GM19043 (cell line): ENCODE results near the gene NAA30.

Experiments used
- ATAC-seq: cut with Tn5 transposase; IDR thresholded peaks from one replicate; pipeline ENCODE4 v1.9.1; 2021; ENCODE audit warnings: low read depth; ENCODE audit not compliant: unreplicated experiment

Gene NAA30

DNA sequence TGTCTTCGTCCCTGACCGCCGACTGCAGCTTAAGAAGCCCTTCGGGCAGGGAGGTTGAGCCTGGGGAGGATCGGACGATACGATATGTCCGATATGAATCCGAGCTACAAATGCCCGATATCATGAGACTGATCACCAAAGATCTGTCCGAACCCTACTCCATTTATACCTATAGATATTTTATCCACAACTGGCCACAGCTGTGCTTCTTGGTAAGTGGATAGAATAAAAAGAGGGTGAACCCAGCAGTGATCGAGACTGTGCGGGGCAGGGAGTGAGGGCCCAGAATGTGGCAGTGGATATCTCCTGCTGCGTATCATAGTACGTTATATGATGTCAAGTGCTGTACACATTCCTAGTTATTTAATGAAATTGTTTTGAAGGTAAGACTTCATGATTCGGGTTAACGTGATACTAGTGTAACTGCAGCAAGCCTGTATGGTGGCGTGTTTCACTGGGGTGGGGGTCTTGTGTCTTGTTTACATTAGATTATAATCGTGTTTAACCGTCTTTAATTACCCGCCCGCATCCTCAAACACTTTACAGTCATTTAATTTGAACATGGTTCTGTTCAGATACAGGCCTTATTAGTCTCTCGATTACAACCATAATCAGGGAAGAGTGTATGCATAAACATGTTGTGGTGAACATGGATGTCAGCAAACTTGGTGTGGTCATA is 1.3 kb downstream of the NAA30 start:
- ATAC-seq: no peak

DNA sequence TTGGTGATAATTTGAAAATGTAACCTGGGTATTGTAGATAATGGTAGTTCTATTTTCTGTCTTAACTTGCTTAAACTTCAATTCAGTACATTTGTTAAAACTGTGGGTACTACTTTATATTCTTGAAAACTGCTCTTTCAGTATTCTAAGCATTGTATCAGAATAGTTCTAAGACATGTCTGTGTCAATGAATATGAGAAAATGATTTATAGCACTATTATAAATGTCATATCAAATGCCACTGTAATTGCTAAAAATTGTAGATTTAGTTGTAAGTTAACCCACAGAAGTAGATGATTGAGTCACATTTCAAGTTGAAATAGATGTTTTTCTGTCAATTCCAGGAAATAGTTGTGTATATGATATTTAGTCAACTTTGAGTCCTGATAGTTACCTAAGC is 2.4 kb downstream of the NAA30 start:
- no peak for ATAC-seq

DNA sequence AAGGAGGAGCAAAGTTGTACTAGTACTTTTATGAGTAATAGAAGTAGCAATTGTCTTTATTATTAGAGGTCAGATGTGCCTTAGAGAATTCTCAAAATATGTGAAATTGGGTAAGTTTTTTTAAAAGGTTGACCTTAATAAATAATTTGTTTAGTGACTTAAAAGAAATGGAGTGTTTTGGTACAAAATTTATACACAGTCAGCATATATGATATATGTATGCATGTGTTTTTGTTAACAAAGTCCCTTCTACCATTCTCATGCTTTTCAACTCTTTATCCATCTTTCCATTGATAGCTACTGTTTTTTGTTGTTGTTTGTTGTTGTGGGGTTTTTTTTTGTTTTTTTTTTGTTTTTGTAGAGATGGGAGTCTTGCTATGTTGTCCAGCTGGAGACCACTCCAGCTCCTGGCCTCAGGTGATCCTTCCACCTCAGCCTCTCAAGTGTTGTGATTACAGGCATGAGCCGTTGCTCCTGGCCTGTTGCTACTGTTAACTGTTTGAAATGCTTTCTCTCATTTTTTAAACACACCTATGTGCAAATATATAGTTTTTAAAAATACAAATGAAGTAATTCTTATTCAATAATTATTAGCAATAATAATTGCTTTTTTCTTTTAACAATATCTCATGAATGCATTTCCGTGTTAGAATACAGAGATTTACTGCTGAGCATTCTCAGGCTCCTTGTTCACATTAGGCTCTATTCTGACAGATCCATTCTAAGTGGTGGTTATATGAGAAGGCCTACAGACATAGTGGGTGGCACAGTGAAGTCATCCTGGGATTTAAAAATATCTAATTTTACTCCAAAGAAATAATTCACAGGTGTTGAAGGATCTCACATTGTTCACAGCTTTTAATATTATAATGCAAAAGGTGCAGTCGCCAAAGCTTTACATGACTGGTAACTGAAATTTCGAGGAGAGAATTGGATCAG is 10.4 kb downstream of the NAA30 start:
- ATAC-seq: no peak

DNA sequence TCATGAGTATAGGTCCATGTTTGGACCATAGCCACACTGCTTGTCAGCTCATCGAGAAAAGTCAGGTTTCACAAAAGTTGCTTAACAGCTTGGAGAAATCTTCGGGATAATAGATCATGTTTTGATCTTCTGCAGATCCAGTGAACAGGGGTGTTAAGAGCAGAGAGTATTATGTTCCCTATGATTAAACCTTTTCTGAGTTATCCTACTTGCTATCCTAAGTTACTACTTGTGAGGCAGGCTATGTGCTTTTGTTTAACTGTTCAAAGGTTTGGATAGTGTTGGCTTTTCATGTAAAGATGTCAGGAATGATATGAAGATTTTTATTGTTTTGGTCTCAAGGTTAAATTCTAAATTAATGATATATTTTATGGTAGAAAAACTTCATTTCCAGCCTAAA is 11.1 kb downstream of the NAA30 start:
- ATAC-seq: no peak

DNA sequence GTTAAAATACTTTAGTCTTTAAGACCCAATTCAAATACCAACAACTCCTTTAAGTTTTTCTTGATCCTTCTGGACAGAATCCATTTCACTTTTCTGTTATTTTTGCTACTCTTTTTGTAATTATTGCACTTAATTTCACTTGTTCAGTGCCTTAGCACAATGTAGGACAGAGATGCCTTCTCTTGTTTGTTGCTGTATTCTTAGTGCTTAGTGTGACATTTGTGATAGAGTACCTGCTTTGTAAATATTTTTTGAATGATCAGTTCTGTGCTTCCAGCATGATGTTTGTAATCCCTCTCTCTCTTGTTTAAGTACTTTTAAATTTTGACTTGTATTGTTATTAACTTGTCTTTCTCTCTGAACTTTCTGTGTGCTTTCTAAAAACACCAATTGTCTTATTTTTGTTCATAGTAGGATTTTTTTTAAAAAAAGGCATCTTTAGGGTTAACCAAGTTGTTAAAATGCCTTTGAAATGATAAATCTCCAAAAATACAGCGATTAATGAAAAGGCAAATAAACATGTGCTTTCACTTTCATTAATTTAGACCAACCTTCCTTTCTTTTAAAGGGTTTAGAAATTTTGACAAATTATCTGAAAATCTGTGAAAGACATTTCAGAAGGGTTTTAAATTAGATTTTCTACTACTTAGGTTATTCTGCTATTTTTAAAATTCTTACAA is 11.9 kb downstream of the NAA30 start:
- ATAC-seq: no peak

DNA sequence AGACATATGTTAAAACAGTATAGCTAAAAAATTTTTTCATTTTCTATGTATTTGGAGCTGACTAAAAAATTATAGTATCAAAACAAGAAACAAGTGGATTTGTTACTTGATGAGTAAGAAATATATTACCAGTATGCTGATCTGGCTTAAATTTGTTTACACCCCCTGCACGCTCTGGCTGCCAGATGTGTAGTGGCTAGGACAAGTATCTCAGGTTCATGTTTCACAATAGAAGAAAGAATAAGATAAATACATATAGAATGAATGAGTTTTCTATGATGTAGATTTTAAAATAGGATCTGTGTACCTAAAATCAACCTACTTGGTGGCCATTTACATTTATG is 13.1 kb downstream of the NAA30 start:
- no peak for ATAC-seq

DNA sequence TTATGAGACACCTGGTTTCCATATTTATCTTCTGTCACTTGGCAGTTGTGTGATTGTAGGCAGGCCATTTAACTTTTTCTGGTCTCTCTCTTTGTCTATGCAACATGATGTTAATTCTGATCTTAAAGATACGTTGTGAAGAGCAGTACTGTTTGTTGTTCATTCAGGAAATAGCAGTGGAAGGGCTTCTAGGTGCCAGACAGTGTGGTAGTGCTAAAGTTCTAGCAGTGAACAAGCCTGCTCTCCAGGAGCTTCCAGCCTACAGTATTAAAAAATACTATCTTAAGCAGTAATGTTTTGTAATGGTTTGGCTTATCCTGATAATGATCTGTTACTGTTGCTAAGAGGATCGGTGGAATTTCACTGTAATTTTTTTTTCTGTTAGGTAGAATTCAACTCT is 15.2 kb downstream of the NAA30 start:
- ATAC-seq: no peak

DNA sequence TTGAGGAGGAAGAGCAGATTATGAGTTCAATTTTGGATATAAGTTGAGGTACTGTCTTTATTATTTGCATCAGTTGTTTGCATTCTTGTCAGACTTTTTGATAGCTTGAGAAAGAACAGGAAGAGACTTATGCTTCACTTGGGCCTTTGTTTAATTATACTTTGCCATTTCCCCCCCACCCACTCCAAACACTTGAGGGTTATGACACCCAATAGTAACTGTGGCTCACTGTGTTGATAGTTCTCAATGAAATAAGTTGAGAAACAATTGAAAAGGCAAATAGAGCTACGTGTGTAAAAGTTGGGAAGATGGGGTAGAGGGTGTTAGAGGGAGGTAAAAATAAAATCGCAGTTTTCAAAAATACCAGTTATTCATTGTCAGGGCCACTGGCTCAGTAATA is 17.7 kb downstream of the NAA30 start:
- ATAC-seq: no peak

DNA sequence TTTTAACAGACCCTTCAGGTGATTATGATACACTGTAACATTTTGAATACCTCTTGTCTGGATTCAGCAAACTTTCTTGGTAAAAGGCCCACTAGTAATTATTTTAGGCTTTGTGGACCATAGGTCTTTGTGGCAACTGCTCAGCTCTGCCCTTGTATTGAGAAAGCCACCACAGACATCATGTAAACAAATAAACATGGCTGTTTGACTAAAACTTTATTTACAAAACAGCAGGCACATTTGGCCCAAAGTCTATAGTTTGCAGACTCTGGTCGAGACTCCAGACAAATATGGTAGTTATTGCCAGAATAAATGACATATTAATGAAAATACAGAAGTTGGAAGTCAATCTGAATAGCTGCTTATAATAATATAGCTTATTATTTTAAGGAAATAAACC is 18.2 kb downstream of the NAA30 start:
- ATAC-seq: no peak

DNA sequence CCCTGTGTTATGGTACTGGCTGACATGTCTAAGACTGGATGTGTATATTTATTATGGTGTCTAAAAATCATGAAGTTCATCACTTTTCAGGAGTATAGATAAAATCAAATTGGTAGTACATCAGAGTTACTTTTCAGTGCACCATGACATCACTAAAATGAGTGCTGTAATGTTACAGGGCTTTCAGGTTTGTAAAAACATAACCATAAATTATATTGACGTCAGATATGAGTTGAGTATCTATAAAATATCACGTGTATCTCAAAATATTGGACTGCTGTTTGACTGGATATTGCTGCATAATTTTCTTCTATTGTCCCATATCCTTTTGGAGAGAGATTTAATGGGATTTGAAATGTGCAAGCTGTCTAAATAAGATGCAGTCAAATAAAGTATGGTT is 22.0 kb downstream of the NAA30 start:
- no peak for ATAC-seq

DNA sequence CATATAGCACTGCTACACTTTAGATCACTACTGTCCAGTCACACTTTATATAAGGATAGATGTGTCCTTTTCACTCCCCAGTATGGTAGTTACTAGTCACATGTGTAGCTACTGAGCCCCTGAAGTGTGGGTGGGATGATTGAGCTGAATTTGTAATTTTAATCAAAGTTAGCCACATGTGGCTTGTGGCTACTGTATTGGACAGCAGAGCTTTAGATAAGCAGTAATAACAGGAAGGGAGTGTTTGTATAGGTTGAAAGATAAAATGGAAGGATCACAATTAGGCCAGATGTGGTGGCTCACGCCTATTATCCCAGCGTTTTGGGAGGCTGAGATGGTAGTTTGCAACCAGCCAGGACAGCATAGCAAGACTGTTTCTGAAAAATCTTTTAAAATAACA is 23.5 kb downstream of the NAA30 start:
- ATAC-seq: no peak

DNA sequence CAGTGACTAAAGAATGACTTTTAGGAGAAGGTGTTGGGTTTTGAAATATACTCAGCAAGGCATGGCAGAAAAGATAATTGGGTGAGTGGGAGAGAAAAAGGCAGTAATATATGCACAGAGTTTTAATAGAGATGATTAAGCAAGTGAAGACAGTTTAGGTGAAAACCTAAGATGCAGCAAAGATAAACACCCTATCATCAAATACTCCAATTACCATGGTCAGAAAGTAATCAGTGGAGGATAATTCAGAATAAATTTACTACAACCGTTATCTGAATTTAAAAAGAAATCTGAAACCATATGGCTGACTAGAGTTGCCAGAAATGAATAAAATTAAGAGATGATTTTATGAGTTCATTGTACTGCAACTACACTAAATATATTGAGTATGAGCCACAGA is 26.8 kb downstream of the NAA30 start:
- ATAC-seq: no peak

DNA sequence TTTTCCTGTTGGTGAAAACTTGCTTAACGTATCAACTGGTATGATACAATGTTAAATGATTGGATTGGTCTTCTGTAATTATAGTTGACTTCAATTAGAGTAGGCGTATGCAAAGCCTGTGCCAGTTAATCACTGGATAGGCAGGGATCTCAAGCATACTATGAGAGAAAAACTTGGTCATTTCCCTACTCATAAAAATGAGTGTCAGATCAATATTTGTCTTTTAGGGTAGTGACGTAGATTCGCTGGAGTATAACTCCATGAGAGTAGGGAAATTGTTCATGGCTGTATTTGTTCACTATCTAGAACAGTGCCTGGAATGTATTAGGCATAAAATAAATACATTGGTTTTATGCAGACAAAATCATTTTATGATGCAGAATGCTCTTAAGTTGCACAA is 28.6 kb downstream of the NAA30 start:
- no peak for ATAC-seq

DNA sequence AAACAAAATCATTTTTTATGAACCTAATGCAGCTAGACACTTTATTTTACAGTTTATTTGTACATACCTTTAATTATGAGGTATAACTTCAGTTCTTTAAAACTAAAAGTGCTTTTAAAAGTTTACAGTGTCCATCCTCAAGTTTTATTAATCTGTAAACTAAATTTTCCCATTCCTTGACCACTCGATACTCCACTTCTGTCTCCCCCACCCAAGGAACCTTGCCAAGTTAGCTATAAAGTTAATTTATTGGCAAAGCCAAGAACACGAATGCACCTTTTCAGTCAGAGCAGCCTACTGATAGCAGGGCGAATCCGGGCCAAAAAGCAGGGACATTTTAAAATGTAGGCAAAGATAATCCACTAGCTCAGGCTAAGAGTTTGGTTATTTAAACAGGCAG is 29.6 kb downstream of the NAA30 start:
- no peak for ATAC-seq

DNA sequence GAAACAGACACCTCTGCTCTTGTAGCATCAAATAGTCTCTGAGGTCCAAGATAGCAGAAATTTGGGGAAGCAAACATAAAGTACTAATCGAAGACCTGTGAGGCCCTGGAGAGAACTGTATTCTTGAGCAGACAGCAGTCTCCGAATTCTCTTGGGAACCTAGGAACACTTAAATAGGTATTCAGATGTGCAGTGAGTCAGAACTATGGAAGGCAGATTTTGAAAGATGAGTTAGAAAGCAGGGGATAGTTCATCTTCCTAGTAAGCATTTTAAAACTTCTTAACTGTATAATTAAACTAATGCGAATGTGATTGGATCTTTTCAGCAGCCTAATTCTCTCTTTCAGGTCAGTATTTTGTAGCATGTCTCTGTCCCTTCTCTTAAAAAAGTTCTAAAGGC is 30.6 kb downstream of the NAA30 start:
- ATAC-seq: no peak

DNA sequence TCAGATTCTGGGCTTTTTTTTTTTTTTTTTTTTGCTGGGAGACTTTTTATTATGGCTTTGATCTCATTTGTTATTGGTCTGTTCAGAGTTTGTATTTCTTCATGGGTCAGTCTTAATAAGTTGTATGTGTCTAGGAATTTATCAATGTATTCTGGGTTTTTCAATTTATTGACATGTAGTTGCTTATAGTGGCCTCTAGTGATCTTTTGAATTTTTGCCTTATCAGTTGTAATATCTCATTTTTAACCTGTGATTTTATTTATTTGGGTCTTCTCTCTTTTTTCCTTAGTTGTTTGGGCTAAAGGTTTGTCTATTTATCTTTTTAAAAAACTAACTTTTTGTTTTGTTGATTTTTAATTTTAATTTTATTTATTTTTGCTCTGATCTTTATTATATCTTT is 45.5 kb downstream of the NAA30 start:
- ATAC-seq: no peak

DNA sequence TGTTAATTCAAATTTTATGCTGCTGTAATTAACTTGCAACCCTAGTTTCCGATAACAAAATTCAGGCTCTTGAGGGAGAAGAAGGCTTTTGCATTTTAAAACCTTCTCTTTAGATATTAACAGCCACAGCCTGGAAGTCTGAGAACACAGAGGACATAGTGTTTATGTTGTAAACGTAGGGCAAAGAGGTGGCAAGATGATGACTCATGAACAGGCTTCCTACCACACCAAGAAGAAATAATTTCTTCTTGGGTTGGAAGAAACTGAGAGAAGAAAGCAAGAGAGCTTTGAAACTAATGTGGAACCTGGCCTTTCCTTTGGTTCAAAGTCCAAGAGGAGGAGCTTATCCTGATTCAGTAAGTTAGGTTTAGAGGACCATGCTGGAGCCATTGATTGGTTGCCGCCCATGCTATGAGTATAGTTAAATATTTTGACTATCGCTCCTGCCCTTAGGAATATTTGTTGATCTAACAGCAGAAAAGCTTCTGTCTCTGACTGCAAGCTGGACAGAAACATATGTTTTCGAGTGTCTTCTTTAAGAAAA is 71.5 kb downstream of the NAA30 start:
- ATAC-seq: no peak

DNA sequence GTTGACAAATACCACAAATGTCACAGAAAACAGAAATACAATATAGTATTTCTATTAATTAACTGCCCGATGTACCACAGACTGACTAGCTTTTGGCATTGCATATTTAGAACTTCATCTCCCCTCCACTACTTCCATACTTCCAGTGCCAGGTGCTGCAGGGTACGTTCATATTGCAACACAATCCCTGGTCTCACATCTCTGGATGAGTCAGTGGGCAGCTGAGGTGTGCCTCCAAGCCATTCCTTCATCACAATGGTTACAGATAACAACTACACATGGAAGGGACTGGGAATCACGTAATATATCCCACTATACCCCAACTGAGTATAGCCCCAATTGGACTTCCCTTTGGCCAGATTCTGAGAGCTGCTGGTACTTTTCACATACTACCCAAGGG is 72.2 kb downstream of the NAA30 start:
- ATAC-seq: no peak

DNA sequence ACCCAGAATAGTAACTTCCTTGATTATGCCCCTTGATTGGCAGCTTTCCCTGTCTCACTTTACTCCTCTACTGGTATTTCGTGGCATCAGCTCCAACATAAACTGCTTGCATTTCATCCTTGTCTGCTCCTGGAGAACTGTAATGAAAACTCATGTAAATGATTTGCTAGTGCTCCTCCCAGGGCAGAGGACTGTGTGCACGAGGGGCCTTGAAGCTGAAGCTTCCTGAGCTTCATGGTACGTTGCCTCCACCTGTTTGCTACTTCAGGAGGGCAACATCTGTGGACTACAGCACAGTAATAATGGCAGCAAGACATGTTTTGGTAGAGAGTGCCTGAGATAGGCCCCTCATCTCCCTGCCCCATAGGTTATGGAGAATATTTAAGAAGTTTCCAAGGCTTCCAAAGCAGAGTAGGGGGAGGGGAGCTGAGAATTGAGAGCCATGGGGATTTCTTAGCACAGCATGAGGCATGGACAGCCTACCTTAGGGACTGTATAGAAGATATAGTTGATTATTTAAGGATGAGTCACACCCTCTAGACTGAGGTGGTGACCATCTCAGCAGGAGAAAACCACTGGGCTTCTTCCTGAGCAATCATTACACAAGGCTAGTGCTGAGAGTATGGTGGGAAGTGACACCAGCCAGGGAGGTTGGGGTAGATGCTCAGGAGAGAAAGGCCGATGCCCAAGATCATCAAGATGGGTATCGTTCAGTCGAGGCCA is 73.8 kb downstream of the NAA30 start:
- peak; percentile 81 for ATAC-seq
